GM18526 (cell line): ENCODE results near the gene KCNH6.

Experiments used
- POLR2A ChIP-seq: IDR thresholded peaks from 3 replicates; pipeline ENCODE4 v1.6.1; 2011; ENCODE audit not compliant: insufficient read length; ENCODE audit errors: extremely low read depth

KCNH6 gene

DNA sequence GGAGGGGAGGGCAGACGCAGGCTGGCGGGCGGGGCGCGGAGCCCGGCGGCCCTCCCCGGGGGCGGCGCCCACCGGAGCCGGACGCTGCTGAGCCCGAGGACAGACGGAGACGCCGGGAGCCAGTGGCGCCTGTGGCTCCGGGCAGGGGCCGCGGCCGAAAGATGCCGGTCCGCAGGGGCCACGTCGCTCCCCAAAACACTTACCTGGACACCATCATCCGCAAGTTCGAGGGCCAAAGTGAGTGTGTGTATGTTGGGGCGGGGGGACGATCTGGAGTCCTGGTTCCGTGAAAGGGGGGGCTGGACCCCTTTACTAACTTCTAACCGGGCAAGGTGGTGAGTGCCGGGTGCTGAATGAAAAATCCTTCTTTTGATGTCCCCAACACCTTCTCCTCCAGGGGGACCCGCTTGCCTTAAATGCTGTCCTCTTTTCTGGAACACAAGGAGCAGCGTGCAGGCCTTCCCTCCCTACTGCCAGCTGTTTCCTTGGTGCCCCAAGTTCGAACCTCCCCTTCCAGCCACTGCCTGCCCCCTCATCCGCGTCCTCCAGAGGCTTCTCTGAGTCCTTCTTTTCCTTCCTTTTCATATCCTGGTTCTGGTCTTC lies at the start of gene KCNH6:
Gene KCNH6 (plus strand): TSS at position 106 of the 603 bp plus-strand sequence. CDS start 56 bp downstream, at position 162.
- no peak for TF ChIP-seq POLR2A

GRCh38 chr17:63474174-63474573 lies 49.0 kb upstream of the KCNH6 start:
- TF ChIP-seq POLR2A, result no peak

GRCh38 chr17:63474586-63475460 lies 48.3 kb upstream of the KCNH6 start:
- no peak for TF ChIP-seq POLR2A

- TF ChIP-seq POLR2A, result no peak
These were observed 47.4 kb upstream of the KCNH6 start for GRCh38 chr17:63475491-63476412.

- no peak for TF ChIP-seq POLR2A
These were observed 46.7 kb upstream of the KCNH6 start for GRCh38 chr17:63476459-63476853.

DNA sequence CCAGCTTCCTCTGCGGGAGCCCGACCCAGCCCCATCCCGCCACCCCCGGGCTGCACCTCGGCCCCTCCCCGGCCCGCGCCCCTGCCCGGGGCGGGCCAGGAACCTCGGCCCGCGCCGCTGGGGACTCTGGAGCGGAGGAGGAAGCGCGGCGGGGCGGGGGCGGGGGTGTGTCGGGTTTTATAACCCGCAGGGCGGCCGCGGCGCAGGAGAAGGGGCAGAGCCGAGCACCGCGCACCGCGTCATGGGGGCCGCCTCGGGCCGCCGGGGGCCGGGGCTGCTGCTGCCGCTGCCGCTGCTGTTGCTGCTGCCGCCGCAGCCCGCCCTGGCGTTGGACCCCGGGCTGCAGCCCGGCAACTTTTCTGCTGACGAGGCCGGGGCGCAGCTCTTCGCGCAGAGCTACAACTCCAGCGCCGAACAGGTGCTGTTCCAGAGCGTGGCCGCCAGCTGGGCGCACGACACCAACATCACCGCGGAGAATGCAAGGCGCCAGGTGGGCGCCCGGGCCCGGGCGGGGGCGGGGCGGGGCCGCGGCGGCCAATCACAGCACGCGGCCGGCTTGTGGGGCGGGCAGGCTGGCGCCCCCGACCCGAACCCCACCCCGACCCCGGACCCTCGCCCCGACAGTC lies 46.2 kb upstream of the KCNH6 start, which contains the start of gene ACE:
Gene ACE (plus strand): TSS at position 208 of the 626 bp plus-strand sequence. CDS start 34 bp downstream, at position 242.
- TF ChIP-seq POLR2A, result no peak

GRCh38 chr17:63477480-63478440 lies 45.4 kb upstream of the KCNH6 start:
- TF ChIP-seq POLR2A, result no peak

DNA sequence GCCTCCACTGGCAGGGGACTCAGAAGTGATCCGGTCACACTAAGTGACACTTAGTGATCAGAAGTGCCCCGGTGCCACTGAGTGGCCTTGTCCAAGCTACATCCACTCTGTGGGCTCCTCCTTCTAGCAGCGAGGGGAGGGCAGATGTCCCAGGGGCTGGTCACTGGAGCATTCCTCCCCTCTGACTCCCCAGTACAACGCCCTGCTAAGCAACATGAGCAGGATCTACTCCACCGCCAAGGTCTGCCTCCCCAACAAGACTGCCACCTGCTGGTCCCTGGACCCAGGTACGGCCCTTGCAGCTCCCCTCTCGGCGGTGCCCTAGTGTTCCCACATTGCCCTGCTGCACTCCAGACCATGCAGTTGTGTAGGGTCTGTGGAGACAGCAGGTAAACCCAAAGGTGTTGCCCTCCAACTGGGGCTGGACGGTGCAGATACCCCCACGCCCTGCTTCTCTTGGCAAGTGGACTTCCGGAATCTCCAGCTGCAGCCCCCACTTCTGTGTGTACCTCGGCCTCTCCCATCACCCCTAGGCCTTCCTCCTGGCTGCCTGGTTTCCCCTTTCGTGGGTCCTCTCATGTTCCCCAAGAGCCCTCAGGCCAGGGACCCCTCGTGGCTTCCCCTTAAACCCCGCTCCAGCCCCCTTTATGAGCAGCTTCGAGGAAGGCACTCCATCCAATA lies 44.2 kb upstream of the KCNH6 start:
- TF ChIP-seq POLR2A, result no peak

DNA sequence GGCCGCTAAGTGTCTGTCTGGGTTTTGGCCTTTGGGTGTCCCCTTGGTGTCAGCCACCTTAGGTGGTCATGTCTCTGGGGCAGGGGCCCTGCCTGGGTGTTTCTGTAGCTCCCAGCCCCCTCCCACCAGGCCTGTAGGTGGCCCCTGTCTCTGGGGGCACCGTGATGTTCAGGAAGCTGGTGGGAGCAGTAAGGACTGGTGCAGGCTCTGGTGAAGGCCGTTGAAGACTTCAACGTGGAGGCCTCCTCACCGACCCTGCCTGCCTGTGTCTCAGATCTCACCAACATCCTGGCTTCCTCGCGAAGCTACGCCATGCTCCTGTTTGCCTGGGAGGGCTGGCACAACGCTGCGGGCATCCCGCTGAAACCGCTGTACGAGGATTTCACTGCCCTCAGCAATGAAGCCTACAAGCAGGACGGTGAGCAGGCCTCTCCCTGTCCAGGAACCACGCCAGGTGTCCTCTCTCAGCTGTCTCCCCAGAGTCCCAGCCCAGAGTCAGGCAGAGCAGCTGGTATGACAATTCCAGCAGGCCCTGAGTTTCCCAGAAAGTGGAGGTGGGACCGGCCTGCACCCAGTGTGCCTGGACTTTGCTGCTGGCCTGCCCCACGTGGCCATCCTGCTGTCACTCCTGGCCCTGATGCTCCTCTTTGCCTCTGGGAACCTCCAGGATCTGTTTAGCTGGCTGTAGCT lies 43.5 kb upstream of the KCNH6 start:
- TF ChIP-seq POLR2A, result no peak

DNA sequence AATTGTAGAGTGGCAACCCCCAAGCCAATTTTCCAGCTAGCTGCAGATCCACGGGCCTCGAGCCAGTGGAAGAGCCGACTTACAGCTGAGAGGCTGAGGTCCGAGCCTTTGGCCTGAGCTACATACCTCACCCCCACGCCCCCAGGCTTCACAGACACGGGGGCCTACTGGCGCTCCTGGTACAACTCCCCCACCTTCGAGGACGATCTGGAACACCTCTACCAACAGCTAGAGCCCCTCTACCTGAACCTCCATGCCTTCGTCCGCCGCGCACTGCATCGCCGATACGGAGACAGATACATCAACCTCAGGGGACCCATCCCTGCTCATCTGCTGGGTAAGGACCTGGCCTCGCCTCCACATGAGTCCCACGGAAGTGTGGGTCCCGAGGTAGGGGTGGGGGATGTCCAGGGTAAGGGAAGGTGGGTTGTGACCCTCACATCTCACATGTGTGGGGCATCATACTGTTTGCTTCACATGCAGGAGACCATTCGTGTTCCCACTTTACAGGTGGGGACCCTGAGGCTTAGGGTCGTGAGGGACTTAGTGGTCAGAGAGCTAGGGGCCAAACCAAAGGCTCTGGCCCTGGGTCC lies 42.9 kb upstream of the KCNH6 start:
- no peak for TF ChIP-seq POLR2A

DNA sequence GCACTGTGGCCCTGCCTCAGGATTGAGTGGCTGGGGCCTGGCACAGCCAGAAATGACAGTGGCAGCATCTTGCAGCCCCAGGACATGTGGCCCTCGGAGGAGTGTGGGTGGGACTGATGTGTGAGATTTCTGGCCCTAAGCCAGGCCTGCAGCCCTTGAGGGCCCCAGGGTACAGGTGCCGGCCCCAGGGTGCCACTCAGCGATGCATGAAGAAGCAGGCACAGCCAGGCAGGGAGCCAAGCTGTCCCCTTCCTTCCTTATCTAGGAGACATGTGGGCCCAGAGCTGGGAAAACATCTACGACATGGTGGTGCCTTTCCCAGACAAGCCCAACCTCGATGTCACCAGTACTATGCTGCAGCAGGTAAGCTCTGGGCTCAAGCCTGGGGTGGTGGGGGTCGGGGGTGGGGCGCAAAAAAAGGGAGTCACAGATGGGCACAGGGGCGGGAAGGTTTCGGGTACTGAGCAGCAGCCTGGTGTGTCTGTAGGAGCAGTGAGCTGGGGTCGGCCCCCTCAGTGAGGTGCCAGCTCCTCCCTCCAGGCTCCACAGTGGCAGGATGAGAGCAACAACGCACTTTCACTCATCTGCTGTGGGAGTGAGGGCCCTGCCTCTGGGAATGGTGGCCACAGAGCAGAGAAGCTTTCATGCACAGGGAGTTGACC lies 42.2 kb upstream of the KCNH6 start:
- TF ChIP-seq POLR2A, result no peak

DNA sequence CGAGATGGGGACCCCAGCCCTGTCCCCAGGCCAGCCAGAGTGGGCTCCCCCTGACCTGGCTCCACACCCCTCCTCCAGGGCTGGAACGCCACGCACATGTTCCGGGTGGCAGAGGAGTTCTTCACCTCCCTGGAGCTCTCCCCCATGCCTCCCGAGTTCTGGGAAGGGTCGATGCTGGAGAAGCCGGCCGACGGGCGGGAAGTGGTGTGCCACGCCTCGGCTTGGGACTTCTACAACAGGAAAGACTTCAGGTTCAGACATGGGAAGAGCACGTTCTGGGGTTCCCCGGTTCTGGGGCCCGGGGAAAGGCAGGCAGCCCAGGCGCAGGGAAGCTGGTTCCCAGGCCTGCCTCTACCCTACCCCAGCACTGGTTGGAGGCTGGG lies 41.7 kb upstream of the KCNH6 start:
- TF ChIP-seq POLR2A, result no peak
